ENCODE data around the gene KRT1. TPM values are rescaled to one million over a fixed set of nuclear protein-coding genes. Genes with fewer than 3 reads are reported as not detected.

Gene KRT1
- total RNA-seq, 2 donors from 2014 or later, result 3.5 TPM; not detected in 1

- Histone ChIP-seq H3K27me3 (replicated peaks; ENCODE audit: insufficient read depth) (no peaks in the 10 kb centered on the region), H3K27ac (no peak overlapping the region), H3K36me3 (no peaks in the 10 kb centered on the region), H3K9me3 (no peaks in the 10 kb centered on the region), H3K4me3 (no peak overlapping the region), H3K4me1 (ENCODE audit: control insufficient read depth in 1 of 2, low read depth in 2 of 2) (peaks cover 0 to 8% of the 10 kb centered on the region in 2 donors)
- TF ChIP-seq CTCF (IDR thresholded peaks at IDR 0.05), result no peak
- DNase-seq (ENCODE audit: low spot score), result no peak
- no peak for ATAC-seq (ENCODE audit: insufficient number of reproducible peaks, low FRiP score, low read depth)
Measured at GRCh38 chr12:52688481-52688880, 8.3 kb upstream of the KRT1 start.

- H3K4me1 ChIP-seq (ENCODE audit: control insufficient read depth in 1 of 2, low read depth in 2 of 2), result peaks cover 0 to 8% of the 10 kb centered on the region in 2 donors
- no peak overlapping the region for H3K27ac ChIP-seq
- DNase-seq (ENCODE audit: low spot score) (no peak), ATAC-seq (ENCODE audit: insufficient number of reproducible peaks, low FRiP score, low read depth) (no peak)
- no peaks in the 10 kb centered on the region for H3K27me3 ChIP-seq (replicated peaks; ENCODE audit: insufficient read depth)
- no peaks in the 10 kb centered on the region for H3K9me3 ChIP-seq
- TF ChIP-seq CTCF (IDR thresholded peaks at IDR 0.05), result no peak
- H3K36me3 ChIP-seq, result no peaks in the 10 kb centered on the region
- H3K4me3 ChIP-seq, result no peak overlapping the region
Measured at GRCh38 chr12:52687497-52688385, 7.5 kb upstream of the KRT1 start.

- Histone ChIP-seq H3K36me3 (no peaks in the 10 kb centered on the region), H3K27ac (no peak overlapping the region), H3K27me3 (replicated peaks; ENCODE audit: insufficient read depth) (no peaks in the 10 kb centered on the region), H3K4me1 (ENCODE audit: control insufficient read depth in 1 of 2, low read depth in 2 of 2) (peaks cover 0 to 8% of the 10 kb centered on the region in 2 donors), H3K4me3 (no peak overlapping the region), H3K9me3 (no peaks in the 10 kb centered on the region)
- DNase-seq (ENCODE audit: low spot score), result no peak
- no peak for ATAC-seq (ENCODE audit: insufficient number of reproducible peaks, low FRiP score, low read depth)
- no peak for TF ChIP-seq CTCF (IDR thresholded peaks at IDR 0.05)
Measured at GRCh38 chr12:52686756-52687487, 6.7 kb upstream of the KRT1 start.

- Histone ChIP-seq H3K4me3 (no peak overlapping the region), H3K9me3 (no peaks in the 10 kb centered on the region), H3K36me3 (no peaks in the 10 kb centered on the region), H3K27ac (no peak overlapping the region), H3K4me1 (ENCODE audit: control insufficient read depth in 1 of 2, low read depth in 2 of 2) (peaks cover 0 to 4% of the 10 kb centered on the region in 2 donors), H3K27me3 (replicated peaks; ENCODE audit: insufficient read depth) (no peaks in the 10 kb centered on the region)
- ATAC-seq (ENCODE audit: insufficient number of reproducible peaks, low FRiP score, low read depth), result no peak
- no peak for TF ChIP-seq CTCF (IDR thresholded peaks at IDR 0.05)
- no peak for DNase-seq (ENCODE audit: low spot score)
Measured at GRCh38 chr12:52686063-52686462, 5.9 kb upstream of the KRT1 start.

- TF ChIP-seq CTCF (IDR thresholded peaks at IDR 0.05), result no peak
- no peak for ATAC-seq (ENCODE audit: insufficient number of reproducible peaks, low FRiP score, low read depth)
- Histone ChIP-seq H3K4me3 (no peak overlapping the region), H3K36me3 (no peaks in the 10 kb centered on the region), H3K9me3 (no peaks in the 10 kb centered on the region), H3K27ac (no peak overlapping the region), H3K4me1 (ENCODE audit: control insufficient read depth in 1 of 2, low read depth in 2 of 2) (no peaks in the 10 kb centered on the region), H3K27me3 (replicated peaks; ENCODE audit: insufficient read depth) (no peaks in the 10 kb centered on the region)
- no peak for DNase-seq (ENCODE audit: low spot score)
Measured at GRCh38 chr12:52685406-52685890, 5.2 kb upstream of the KRT1 start.

All from thoracic aorta (tissue), 2 donors.